Hepatocyte (in vitro differentiated cells): Measurements from ENCODE around the gene GTF2A2. TPM values are rescaled to one million over a fixed set of nuclear protein-coding genes. Genes with fewer than 3 reads are reported as not detected.

Experiments
- DNase-seq: peaks from one replicate; pipeline ENCODE4 v3.0.0-alpha.2; 2016; ENCODE audit warnings: low spot score
- H2AFZ ChIP-seq: fragments of 200-600 bp; sonication (generic); 2 replicates; pipeline ENCODE4 v1.6.0; 2016; ENCODE audit warnings: antibody characterized with exemption, mild to moderate bottlenecking
- H3K27ac ChIP-seq: fragments of 200-600 bp; sonication (generic); 2 replicates; pipeline ENCODE4 v1.5.1; 2016; ENCODE audit warnings: mild to moderate bottlenecking
- H3K27me3 ChIP-seq: fragments of 200-600 bp; sonication (generic); 2 replicates; pipeline ENCODE4 v1.6.1; 2016
- H3K36me3 ChIP-seq: fragments of 200-600 bp; sonication (generic); replicated peaks from 2 replicates; pipeline ENCODE4 v1.5.1; 2016; ENCODE audit warnings: low read depth; ENCODE audit not compliant: insufficient read depth
- H3K4me1 ChIP-seq: fragments of 200-600 bp; sonication (generic); 2 replicates; pipeline ENCODE4 v1.5.1; 2016; ENCODE audit warnings: mild to moderate bottlenecking, moderate library complexity; ENCODE audit not compliant: insufficient read depth
- H3K4me2 ChIP-seq: fragments of 200-600 bp; sonication (generic); 2 replicates; pipeline ENCODE4 v1.6.0; 2016
- H3K4me3 ChIP-seq: fragments of 200-600 bp; sonication (generic); 2 replicates; pipeline ENCODE4 v1.5.1; 2016; ENCODE audit warnings: mild to moderate bottlenecking
- H3K79me2 ChIP-seq: fragments of 200-600 bp; sonication (generic); 2 replicates; pipeline ENCODE4 v1.6.0; 2017; ENCODE audit warnings: mild to moderate bottlenecking
- H3K9me2 ChIP-seq: fragments of 200-600 bp; sonication (generic); replicated peaks from 2 replicates; pipeline ENCODE4 v1.6.0; 2017; ENCODE audit warnings: mild to moderate bottlenecking; ENCODE audit not compliant: insufficient read depth
- H3K9me3 ChIP-seq: fragments of 200-600 bp; sonication (generic); 2 replicates; pipeline ENCODE4 v1.5.1; 2016; ENCODE audit warnings: low read depth, mild to moderate bottlenecking
- H4K20me1 ChIP-seq: fragments of 200-600 bp; sonication (generic); 2 replicates; pipeline ENCODE4 v1.6.0; 2016; ENCODE audit warnings: mild to moderate bottlenecking; ENCODE audit not compliant: insufficient read depth, poor library complexity, severe bottlenecking
- CTCF ChIP-seq: fragments of 200-600 bp; sonication (generic); IDR thresholded peaks from 2 replicates; pipeline ENCODE4 v1.5.1; 2016; ENCODE audit warnings: antibody characterized with exemption, mild to moderate bottlenecking; ENCODE audit not compliant: poor library complexity
- EZH2 ChIP-seq: fragments of 200-600 bp; sonication (generic); IDR thresholded peaks from 2 replicates; pipeline ENCODE4 v1.6.1; 2016; ENCODE audit warnings: antibody characterized with exemption, mild to moderate bottlenecking, borderline replicate concordance
- EZH2phosphoT487 ChIP-seq: fragments of 200-600 bp; sonication (generic); IDR thresholded peaks from one replicate; pipeline ENCODE4 v1.6.1; 2018; ENCODE audit warnings: antibody characterized with exemption, mild to moderate bottlenecking, low read depth, moderate library complexity; ENCODE audit not compliant: unreplicated experiment, severe bottlenecking
- WGBS: methylation state at CpG from one replicate; pipeline ENCODE4 v1.1.6; 2016; ENCODE audit warnings: low lambda C conversion rate; ENCODE audit errors: missing lambda C conversion rate; 5-methylcytosine and 5-hydroxymethylcytosine counted together
- polyA plus RNA-seq: library from polyadenylated mRNA; unstranded; fragments of >200 nt; fragmentation: Nextera tagmentation; extraction: Ambion mirVana; gene quantifications from 2 replicates; pipeline ENCODE4 v1.2.1, GENCODE V29; 2016
- total RNA-seq: library from RNA; depleted of rRNA; stranded (reverse); fragments of >200 nt; gene quantifications from 2 replicates; pipeline ENCODE4 v1.2.3, GENCODE V29; 2014

The GTF2A2 gene
- total and polyA plus RNA-seq, 2 experiments from 2014 or later, result 42.9 to 253 TPM

GRCh38 chr15:59678620-59679019, 21.3 kb upstream of the GTF2A2 start:
- no peak overlapping the region for H3K4me3 ChIP-seq
- H3K9me2 ChIP-seq, result no peaks in the 10 kb centered on the region
- H3K36me3 ChIP-seq, result no peaks in the 10 kb centered on the region
- H3K27me3 ChIP-seq, result no peaks in the 10 kb centered on the region
- H2AFZ ChIP-seq, result no peak overlapping the region
- WGBS, result 90% methylated on average over 1 of the region's 1 CpG
- peaks cover 40% of the 10 kb centered on the region for H3K79me2 ChIP-seq
- no peak for TF ChIP-seq EZH2phosphoT487
- no peak overlapping the region for H3K27ac ChIP-seq
- no peaks in the 10 kb centered on the region for H3K9me3 ChIP-seq
- H3K4me2 ChIP-seq, result no peak overlapping the region
- H4K20me1 ChIP-seq, result peaks cover 19% of the 10 kb centered on the region
- no peak for DNase-seq
- H3K4me1 ChIP-seq, result no peaks in the 10 kb centered on the region

GRCh38 chr15:59678172-59678571, 20.9 kb upstream of the GTF2A2 start:
- no peak overlapping the region for H3K4me2 ChIP-seq
- H3K36me3 ChIP-seq, result no peaks in the 10 kb centered on the region
- DNase-seq, result no peak
- peaks cover 19% of the 10 kb centered on the region for H4K20me1 ChIP-seq
- H3K27me3 ChIP-seq, result no peaks in the 10 kb centered on the region
- no peaks in the 10 kb centered on the region for H3K9me2 ChIP-seq
- no peaks in the 10 kb centered on the region for H3K4me1 ChIP-seq
- no peak overlapping the region for H3K4me3 ChIP-seq
- no peaks in the 10 kb centered on the region for H3K9me3 ChIP-seq
- no peak overlapping the region for H2AFZ ChIP-seq
- TF ChIP-seq EZH2 (no peak), EZH2phosphoT487 (no peak), CTCF (no peak)
- WGBS, result 96% methylated on average over 1 of the region's 1 CpG
- H3K79me2 ChIP-seq, result peaks cover 35% of the 10 kb centered on the region
- H3K27ac ChIP-seq, result no peak overlapping the region

- no peak overlapping the region for H3K27ac ChIP-seq
- no peaks in the 10 kb centered on the region for H3K36me3 ChIP-seq
- DNase-seq, result no peak
- no peaks in the 10 kb centered on the region for H3K27me3 ChIP-seq
- WGBS, result 99% methylated on average over 23 of the region's 23 CpGs
- no peak overlapping the region for H3K4me3 ChIP-seq
- H3K79me2 ChIP-seq, result peaks cover 19% of the 10 kb centered on the region
- no peaks in the 10 kb centered on the region for H3K9me2 ChIP-seq
- H2AFZ ChIP-seq, result no peak overlapping the region
- TF ChIP-seq EZH2 (no peak), CTCF (no peak), EZH2phosphoT487 (no peak)
- no peaks in the 10 kb centered on the region for H3K4me1 ChIP-seq
- H3K9me3 ChIP-seq, result no peaks in the 10 kb centered on the region
- H4K20me1 ChIP-seq, result peaks cover 13% of the 10 kb centered on the region
- no peak overlapping the region for H3K4me2 ChIP-seq
Measured at GRCh38 chr15:59676565-59676964, 19.2 kb upstream of the GTF2A2 start.

- no peaks in the 10 kb centered on the region for H3K36me3 ChIP-seq
- no peaks in the 10 kb centered on the region for H3K27me3 ChIP-seq
- no peaks in the 10 kb centered on the region for H3K9me2 ChIP-seq
- peaks cover 7% of the 10 kb centered on the region for H3K79me2 ChIP-seq
- 93% methylated on average over 3 of the region's 3 CpGs for WGBS
- TF ChIP-seq EZH2phosphoT487, result no peak
- TF ChIP-seq CTCF, result no peak
- TF ChIP-seq EZH2, result no peak
- H3K27ac ChIP-seq, result no peak overlapping the region
- H2AFZ ChIP-seq, result no peak overlapping the region
- H3K9me3 ChIP-seq, result no peaks in the 10 kb centered on the region
- no peak overlapping the region for H3K4me2 ChIP-seq
- no peaks in the 10 kb centered on the region for H3K4me1 ChIP-seq
- H3K4me3 ChIP-seq, result no peak overlapping the region
- no peak for DNase-seq
- H4K20me1 ChIP-seq, result peaks cover 7% of the 10 kb centered on the region
Measured at GRCh38 chr15:59674361-59674877, 17.1 kb upstream of the GTF2A2 start.
